ENCODE data around the gene LNX2.

LNX2 gene

GRCh38 chr13:27620377-27621115, at the start of gene LNX2:
Gene LNX2 (minus strand): TSS chr13:27620529. CDS start chr13:27581703, 38,826 bp downstream.
- TF ChIP-seq CTCF (IDR thresholded peaks at IDR 0.05; ENCODE audit: extremely low read depth, missing control alignments) = no peak
- peak; percentile 99 for DNase-seq (ENCODE audit: low spot score)

- no peak for DNase-seq (ENCODE audit: low spot score)
- no peak for TF ChIP-seq CTCF (IDR thresholded peaks at IDR 0.05; ENCODE audit: extremely low read depth, missing control alignments)
Measured at GRCh38 chr13:27667946-27668345, 47.6 kb upstream of the LNX2 start.

GRCh38 chr13:27666951-27667350, 46.6 kb upstream of the LNX2 start:
- no peak for DNase-seq (ENCODE audit: low spot score)
- TF ChIP-seq CTCF (IDR thresholded peaks at IDR 0.05; ENCODE audit: extremely low read depth, missing control alignments) = no peak

GRCh38 chr13:27665761-27666160, 45.4 kb upstream of the LNX2 start:
- DNase-seq (ENCODE audit: low spot score) = no peak
- TF ChIP-seq CTCF (IDR thresholded peaks at IDR 0.05; ENCODE audit: extremely low read depth, missing control alignments) = no peak

- no peak for TF ChIP-seq CTCF (IDR thresholded peaks at IDR 0.05; ENCODE audit: extremely low read depth, missing control alignments)
- no peak for DNase-seq (ENCODE audit: low spot score)
Measured at GRCh38 chr13:27665333-27665732, 45.0 kb upstream of the LNX2 start.

- no peak for DNase-seq (ENCODE audit: low spot score)
- TF ChIP-seq CTCF (IDR thresholded peaks at IDR 0.05; ENCODE audit: extremely low read depth, missing control alignments) = no peak
Measured at GRCh38 chr13:27663947-27664346, 43.6 kb upstream of the LNX2 start.

GRCh38 chr13:27662738-27663470, 42.6 kb upstream of the LNX2 start:
- TF ChIP-seq CTCF (IDR thresholded peaks at IDR 0.05; ENCODE audit: extremely low read depth, missing control alignments) = no peak
- DNase-seq (ENCODE audit: low spot score) = no peak
